Ovary (tissue), 9 donors: Measurements from ENCODE around the gene IPO9. TPM values are rescaled to one million over a fixed set of nuclear protein-coding genes. Genes with fewer than 3 reads are reported as not detected.

Source experiments
- DNase-seq, 5 donors: peaks; one replicate each; pipeline ENCODE4 v3.0.0-alpha.2; 2019 to 2020
- H3K27ac ChIP-seq, 2 donors: fragments of 200-600 bp; one replicate each; pipeline versions ENCODE4 v1.5.1 to v1.8.0; 2019 to 2022
- H3K27me3 ChIP-seq: fragments of 200-600 bp; one replicate; pipeline ENCODE4 v1.8.0; 2022
- H3K36me3 ChIP-seq: fragments of 200-600 bp; sonication (generic); one replicate; pipeline ENCODE4 v1.5.1; 2019
- H3K4me1 ChIP-seq: one replicate; pipeline ENCODE4 v1.8.1; 2013; ENCODE audit warnings: mild to moderate bottlenecking, moderate library complexity; ENCODE audit not compliant: insufficient read depth
- H3K4me3 ChIP-seq: fragments of 200-600 bp; sonication (generic); one replicate; pipeline ENCODE4 v1.5.1; 2017
- H3K9me3 ChIP-seq, 2 donors: fragments of 200-600 bp in 1 of 2; sonication (generic) in 1 of 2; one replicate each; pipeline versions ENCODE4 v1.5.1 to v1.8.1; 2013 to 2019; ENCODE audit warnings: mild to moderate bottlenecking in 1 of 2, moderate library complexity in 1 of 2
- EP300 ChIP-seq: sonication (generic); formaldehyde crosslinking; IDR thresholded peaks from one replicate; pipeline ENCODE4 v1.6.1; 2017; ENCODE audit warnings: antibody characterized with exemption
- POLR2A ChIP-seq: fragments of 450-650 bp; IDR thresholded peaks from one replicate; pipeline ENCODE4 v1.6.1; 2017; ENCODE audit warnings: antibody characterized with exemption, mild to moderate bottlenecking, moderate library complexity
- WGBS, 3 donors: extraction: QIAGEN DNeasy Blood & Tissue Kit in 1 of 3; methylation state at CpG; one replicate each; pipeline versions ENCODE4 v1.1.5 to v1.1.7; 2013 to 2017; 5-methylcytosine and 5-hydroxymethylcytosine counted together
- intact Hi-C, 4 donors: fragments of 100-400 bp; cut with DNase I; formaldehyde crosslinking; loops; one replicate each; pipeline versions ENCODE4 v1.11.0 to v1.15.1; 2022 to 2023
- polyA plus RNA-seq, 2 donors: library from polyadenylated mRNA; stranded (reverse); fragments of 200-250 nt in 1 of 2; fragments of 350-450 nt in 1 of 2; fragmentation: Illumina TruSeq in 1 of 2; extraction: RNeasy Lipid Tissue Mini Kit (QIAGEN cat#74804) in 1 of 2; gene quantifications; one replicate each; pipeline ENCODE4 v1.2.3, GENCODE V29; 2013 to 2014
- total RNA-seq, 7 donors: library from RNA; depleted of rRNA in 2 of 7; stranded (reverse); fragments of >200 nt in 2 of 7; fragmentation: NEBNext Ultra II Directional in 3 of 7; extraction: Animal tissue kit (Norgen Biotek cat#: 25700) in 3 of 7; gene quantifications; one replicate each; pipeline versions ENCODE4 v1.1.0 to v1.2.4, GENCODE V29; 2016 to 2023
- TF ChIP-seq, protein P1 (sequence below), 3 donors: fragments of 450-650 bp in 2 of 3; fragments of 200-600 bp in 1 of 3; IDR thresholded peaks; one replicate each; pipeline versions ENCODE4 v1.5.1 to v1.8.0; 2016 to 2022; ENCODE audit warnings: antibody characterized with exemption in 3 of 3, mild to moderate bottlenecking in 1 of 3
- donor health status: DM: no; HTN: no; CAD: no; lungs with moderate emphysema.
- donor health status: DM: no; HTN: no; CAD: no.
- donor health status: Bipolar disorder and iron deficiency.
- donor health status: DM: yes; HTN: yes; CAD: no.
- donor health status: DM: no; HTN: no; CAD: no.
- donor health status: DM: yes; HTN: yes; CAD: no.

Gene IPO9
- total and polyA plus RNA-seq, 9 donors, result 12.9 to 43.8 (median 39.4) TPM

- H3K27ac ChIP-seq, result no peak overlapping the region
- no peaks in the 10 kb centered on the region for H3K9me3 ChIP-seq
- H3K36me3 ChIP-seq, result no peaks in the 10 kb centered on the region
- DNase-seq, result no peak
- intact Hi-C loops, result no loop called here
- 39 to 69% (median 61%) methylated on average over 1 of the region's 1 CpG for WGBS, 3 donors
- TF ChIP-seq EP300, result no peak
- no peak for TF ChIP-seq POLR2A
- TF ChIP-seq, protein P1, sequence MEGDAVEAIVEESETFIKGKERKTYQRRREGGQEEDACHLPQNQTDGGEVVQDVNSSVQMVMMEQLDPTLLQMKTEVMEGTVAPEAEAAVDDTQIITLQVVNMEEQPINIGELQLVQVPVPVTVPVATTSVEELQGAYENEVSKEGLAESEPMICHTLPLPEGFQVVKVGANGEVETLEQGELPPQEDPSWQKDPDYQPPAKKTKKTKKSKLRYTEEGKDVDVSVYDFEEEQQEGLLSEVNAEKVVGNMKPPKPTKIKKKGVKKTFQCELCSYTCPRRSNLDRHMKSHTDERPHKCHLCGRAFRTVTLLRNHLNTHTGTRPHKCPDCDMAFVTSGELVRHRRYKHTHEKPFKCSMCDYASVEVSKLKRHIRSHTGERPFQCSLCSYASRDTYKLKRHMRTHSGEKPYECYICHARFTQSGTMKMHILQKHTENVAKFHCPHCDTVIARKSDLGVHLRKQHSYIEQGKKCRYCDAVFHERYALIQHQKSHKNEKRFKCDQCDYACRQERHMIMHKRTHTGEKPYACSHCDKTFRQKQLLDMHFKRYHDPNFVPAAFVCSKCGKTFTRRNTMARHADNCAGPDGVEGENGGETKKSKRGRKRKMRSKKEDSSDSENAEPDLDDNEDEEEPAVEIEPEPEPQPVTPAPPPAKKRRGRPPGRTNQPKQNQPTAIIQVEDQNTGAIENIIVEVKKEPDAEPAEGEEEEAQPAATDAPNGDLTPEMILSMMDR (IDR thresholded peaks at IDR 0.05), result no peak
- H3K4me1 ChIP-seq, result no peaks in the 10 kb centered on the region
- H3K27me3 ChIP-seq, result no peaks in the 10 kb centered on the region
- no peak overlapping the region for H3K4me3 ChIP-seq
Observed at GRCh38 chr1:201781437-201781836, 47.5 kb upstream of the IPO9 start.

DNA sequence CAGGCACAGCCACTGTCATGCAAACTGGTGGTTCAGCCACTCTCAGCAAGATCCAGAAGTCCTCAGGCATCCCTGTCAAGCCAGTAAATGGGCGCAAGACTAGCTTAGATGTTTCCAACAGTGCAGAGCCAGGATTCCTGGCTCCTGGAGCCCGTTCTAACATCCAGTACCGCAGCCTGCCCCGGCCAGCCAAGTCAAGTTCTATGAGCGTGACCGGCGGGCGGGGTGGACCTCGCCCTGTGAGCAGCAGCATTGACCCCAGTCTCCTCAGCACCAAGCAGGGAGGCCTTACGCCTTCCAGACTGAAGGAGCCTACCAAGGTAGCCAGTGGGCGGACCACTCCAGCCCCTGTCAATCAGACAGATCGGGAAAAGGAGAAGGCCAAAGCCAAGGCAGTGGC lies 46.6 kb upstream of the IPO9 start:
- H3K27me3 ChIP-seq, result no peaks in the 10 kb centered on the region
- H3K9me3 ChIP-seq, result no peaks in the 10 kb centered on the region
- TF ChIP-seq, protein P1 (IDR thresholded peaks at IDR 0.05), result no peak
- TF ChIP-seq POLR2A (no peak), EP300 (no peak)
- no peak for DNase-seq
- 95 to 100% (median 98%) methylated on average over 12 of the region's 12 CpGs for WGBS, 3 donors
- no peak overlapping the region for H3K4me3 ChIP-seq
- no peaks in the 10 kb centered on the region for H3K4me1 ChIP-seq
- no peaks in the 10 kb centered on the region for H3K36me3 ChIP-seq
- intact Hi-C loops, result no loop called here
- H3K27ac ChIP-seq, result no peak overlapping the region

DNA sequence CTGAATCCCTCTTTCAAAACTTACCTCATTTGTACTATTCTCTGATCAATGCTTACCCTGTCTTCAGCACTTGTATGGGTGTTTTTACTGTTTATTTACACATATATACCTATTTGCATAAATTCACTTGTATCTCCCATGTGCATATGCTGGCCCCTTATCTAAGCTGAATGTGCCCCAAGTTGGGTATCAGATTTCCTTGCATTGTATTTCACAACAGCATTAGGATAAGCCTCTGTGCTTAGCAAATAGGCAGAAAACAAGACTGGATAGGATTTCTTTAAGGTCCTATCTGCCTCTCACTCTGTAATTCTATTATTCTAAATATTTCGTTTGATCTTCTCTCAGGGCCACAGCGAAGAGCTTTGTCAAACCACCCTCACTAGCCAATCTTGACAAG lies 45.9 kb upstream of the IPO9 start:
- H3K4me1 ChIP-seq, result no peaks in the 10 kb centered on the region
- no peaks in the 10 kb centered on the region for H3K27me3 ChIP-seq
- H3K27ac ChIP-seq, result no peak overlapping the region
- DNase-seq, result no peak
- no peaks in the 10 kb centered on the region for H3K9me3 ChIP-seq
- H3K36me3 ChIP-seq, result no peaks in the 10 kb centered on the region
- 88 to 95% (median 90%) methylated on average over 2 of the region's 2 CpGs for WGBS, 3 donors
- intact Hi-C loops, result no loop called here
- no peak for TF ChIP-seq POLR2A
- no peak overlapping the region for H3K4me3 ChIP-seq

GRCh38 chr1:201783572-201783971 lies 45.4 kb upstream of the IPO9 start:
- no peaks in the 10 kb centered on the region for H3K4me1 ChIP-seq
- no peak for TF ChIP-seq POLR2A
- TF ChIP-seq, protein P1 (IDR thresholded peaks at IDR 0.05), result no peak
- no peak for TF ChIP-seq EP300
- H3K36me3 ChIP-seq, result no peaks in the 10 kb centered on the region
- no peak for DNase-seq
- no peak overlapping the region for H3K4me3 ChIP-seq
- WGBS, 3 donors, result 91 to 93% (median 92%) methylated on average over 6 of the region's 6 CpGs
- no peak overlapping the region for H3K27ac ChIP-seq
- no peaks in the 10 kb centered on the region for H3K9me3 ChIP-seq
- H3K27me3 ChIP-seq, result no peaks in the 10 kb centered on the region
- intact Hi-C loops, result no loop called here

- TF ChIP-seq, protein P1 (IDR thresholded peaks at IDR 0.05), result no peak
- TF ChIP-seq EP300, result no peak
- no peak for TF ChIP-seq POLR2A
- no peaks in the 10 kb centered on the region for H3K36me3 ChIP-seq
- intact Hi-C loops, result no loop called here
- DNase-seq, result no peak
- H3K4me1 ChIP-seq, result no peaks in the 10 kb centered on the region
- 81 to 92% (median 87%) methylated on average over 2 of the region's 2 CpGs for WGBS, 3 donors
- H3K9me3 ChIP-seq, result no peaks in the 10 kb centered on the region
- H3K4me3 ChIP-seq, result no peak overlapping the region
- H3K27ac ChIP-seq, result no peak overlapping the region
- H3K27me3 ChIP-seq, result no peaks in the 10 kb centered on the region
Observed at GRCh38 chr1:201785291-201785690, 43.7 kb upstream of the IPO9 start.
